ENCODE data around the gene VPS52.

DNA sequence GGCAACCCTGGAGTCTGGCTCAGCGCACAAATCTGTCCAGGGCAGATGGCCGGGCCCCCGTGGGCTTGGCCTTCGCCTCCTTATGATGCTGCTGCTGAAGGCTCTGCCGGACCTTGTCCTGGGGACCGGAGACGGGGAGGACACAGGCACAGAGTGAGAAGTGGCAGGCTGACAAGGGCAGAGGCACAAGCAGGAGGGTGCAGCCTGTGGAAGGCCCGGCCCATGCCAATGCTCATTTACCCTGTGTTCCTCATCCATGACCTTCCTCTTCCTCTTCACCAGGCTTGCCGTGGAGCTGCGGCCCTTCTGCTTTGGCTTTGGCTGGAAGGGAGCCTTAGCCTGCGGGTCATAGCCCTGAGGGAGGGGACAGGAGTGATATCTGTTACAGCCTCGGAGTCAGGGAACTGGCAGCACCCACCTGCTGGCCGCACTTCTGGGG, 7.6 kb upstream of the VPS52 start:
- no peak for TF ChIP-seq POLR2A (IDR thresholded peaks at IDR 0.05)
- TF ChIP-seq, protein P1, sequence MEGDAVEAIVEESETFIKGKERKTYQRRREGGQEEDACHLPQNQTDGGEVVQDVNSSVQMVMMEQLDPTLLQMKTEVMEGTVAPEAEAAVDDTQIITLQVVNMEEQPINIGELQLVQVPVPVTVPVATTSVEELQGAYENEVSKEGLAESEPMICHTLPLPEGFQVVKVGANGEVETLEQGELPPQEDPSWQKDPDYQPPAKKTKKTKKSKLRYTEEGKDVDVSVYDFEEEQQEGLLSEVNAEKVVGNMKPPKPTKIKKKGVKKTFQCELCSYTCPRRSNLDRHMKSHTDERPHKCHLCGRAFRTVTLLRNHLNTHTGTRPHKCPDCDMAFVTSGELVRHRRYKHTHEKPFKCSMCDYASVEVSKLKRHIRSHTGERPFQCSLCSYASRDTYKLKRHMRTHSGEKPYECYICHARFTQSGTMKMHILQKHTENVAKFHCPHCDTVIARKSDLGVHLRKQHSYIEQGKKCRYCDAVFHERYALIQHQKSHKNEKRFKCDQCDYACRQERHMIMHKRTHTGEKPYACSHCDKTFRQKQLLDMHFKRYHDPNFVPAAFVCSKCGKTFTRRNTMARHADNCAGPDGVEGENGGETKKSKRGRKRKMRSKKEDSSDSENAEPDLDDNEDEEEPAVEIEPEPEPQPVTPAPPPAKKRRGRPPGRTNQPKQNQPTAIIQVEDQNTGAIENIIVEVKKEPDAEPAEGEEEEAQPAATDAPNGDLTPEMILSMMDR (IDR thresholded peaks at IDR 0.05): no peak
